HEK293T (cell line): ENCODE data around the gene TMEM86B.
A peak's percentile ranks its signal among the peaks of the same experiment; 100 is the strongest.

Experiments used
- CTCF ChIA-PET: fragments of 350-600 bp; formaldehyde crosslinking; extraction: SDS; loops from one replicate; lab custom pipeline; 2021; ENCODE audit warnings: antibody characterized with exemption, inconsistent platforms; lab: Yijun Ruan, JAX
- POLR2A ChIA-PET: fragments of 350-600 bp; formaldehyde crosslinking; extraction: SDS; loops from one replicate; lab custom pipeline; 2020; ENCODE audit warnings: antibody characterized with exemption, inconsistent platforms; lab: Yijun Ruan, JAX
- DNase-seq: peaks from one replicate; pipeline ENCODE4 v3.0.0; 2012; ENCODE audit warnings: mixed read lengths; ENCODE audit errors: extremely low spot score
- ARNT ChIP-seq: fragments of 450-650 bp; IDR thresholded peaks from 2 replicates; pipeline ENCODE4 v1.6.1; 2017; ENCODE audit warnings: mild to moderate bottlenecking
- BHLHE40 ChIP-seq: fragments of 450-650 bp; IDR thresholded peaks from 2 replicates; pipeline ENCODE4 v1.6.1; 2016; ENCODE audit warnings: mild to moderate bottlenecking, moderate library complexity, borderline replicate concordance
- CTBP1 ChIP-seq: fragments of 450-650 bp; IDR thresholded peaks from 2 replicates; pipeline ENCODE4 v1.6.1; 2016; ENCODE audit warnings: borderline replicate concordance
- ELF4 ChIP-seq: fragments of 450-650 bp; IDR thresholded peaks from 2 replicates; pipeline ENCODE4 v1.6.1; 2017; ENCODE audit warnings: antibody characterized with exemption
- FOXA1 ChIP-seq: fragments of 450-650 bp; IDR thresholded peaks from 2 replicates; pipeline ENCODE4 v1.6.1; 2016; ENCODE audit warnings: mild to moderate bottlenecking
- FOXK2 ChIP-seq: fragments of 450-650 bp; IDR thresholded peaks from 2 replicates; pipeline ENCODE4 v1.6.1; 2016; ENCODE audit warnings: mild to moderate bottlenecking
- FOXM1 ChIP-seq: fragments of 450-650 bp; IDR thresholded peaks from 2 replicates; pipeline ENCODE4 v1.6.1; 2017; ENCODE audit warnings: mild to moderate bottlenecking, borderline replicate concordance
- HDGF ChIP-seq: fragments of 450-650 bp; IDR thresholded peaks from 2 replicates; pipeline ENCODE4 v1.6.1; 2017; ENCODE audit warnings: antibody characterized with exemption, borderline replicate concordance
- L3MBTL2 ChIP-seq: fragments of 450-650 bp; conservative IDR thresholded peaks from 2 replicates; pipeline ENCODE4 v1.6.1; 2016; ENCODE audit warnings: mild to moderate bottlenecking
- LEF1 ChIP-seq: fragments of 450-650 bp; IDR thresholded peaks from 2 replicates; pipeline ENCODE4 v1.6.1; 2017; ENCODE audit warnings: mild to moderate bottlenecking, borderline replicate concordance
- NFRKB ChIP-seq: fragments of 450-650 bp; IDR thresholded peaks from 2 replicates; pipeline ENCODE4 v1.6.1; 2016; ENCODE audit warnings: mild to moderate bottlenecking, moderate library complexity
- SP1 ChIP-seq: fragments of 450-650 bp; IDR thresholded peaks from 2 replicates; pipeline ENCODE4 v1.6.1; 2017
- SUZ12 ChIP-seq: fragments of 450-650 bp; IDR thresholded peaks from 2 replicates; pipeline ENCODE4 v1.6.1; 2016; ENCODE audit warnings: mild to moderate bottlenecking
- TARDBP ChIP-seq: fragments of 450-650 bp; IDR thresholded peaks from 2 replicates; pipeline ENCODE4 v1.6.1; 2016
- ZNF384 ChIP-seq: fragments of 450-650 bp; IDR thresholded peaks from 2 replicates; pipeline ENCODE4 v1.6.1; 2016
- TF ChIP-seq, protein P1 (sequence below): fragments of 450-650 bp; IDR thresholded peaks from 2 replicates; pipeline ENCODE4 v1.6.1; 2016

Gene TMEM86B

DNA sequence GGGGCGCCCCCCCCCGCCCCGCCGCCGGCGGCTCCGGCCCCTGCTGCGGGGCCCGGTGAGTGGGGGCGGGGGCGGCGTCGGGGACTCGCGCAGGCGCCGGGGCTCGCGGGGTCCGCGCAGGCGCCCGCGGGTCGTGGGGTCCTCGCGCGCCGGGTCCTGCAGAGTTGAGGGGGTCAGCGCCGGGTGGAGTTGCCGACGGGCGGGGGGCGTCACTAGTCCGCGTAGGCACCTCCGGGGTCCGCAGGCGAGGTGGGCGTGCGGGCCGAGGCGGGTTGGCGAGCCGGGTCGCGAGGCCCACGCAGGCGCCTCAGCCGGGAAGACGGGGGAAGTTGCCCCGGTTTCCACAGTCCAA, 29.9 kb upstream of the TMEM86B start:
- TF ChIP-seq ARNT (no peak), FOXA1 (no peak), LEF1 (no peak), SUZ12 (no peak), SP1 (no peak), FOXK2 (no peak), BHLHE40 (no peak), ELF4 (no peak), TARDBP (no peak), FOXM1 (no peak), L3MBTL2 (no peak), NFRKB (no peak), CTBP1 (no peak), HDGF (no peak), ZNF384 (no peak)
- TF ChIP-seq, protein P1, sequence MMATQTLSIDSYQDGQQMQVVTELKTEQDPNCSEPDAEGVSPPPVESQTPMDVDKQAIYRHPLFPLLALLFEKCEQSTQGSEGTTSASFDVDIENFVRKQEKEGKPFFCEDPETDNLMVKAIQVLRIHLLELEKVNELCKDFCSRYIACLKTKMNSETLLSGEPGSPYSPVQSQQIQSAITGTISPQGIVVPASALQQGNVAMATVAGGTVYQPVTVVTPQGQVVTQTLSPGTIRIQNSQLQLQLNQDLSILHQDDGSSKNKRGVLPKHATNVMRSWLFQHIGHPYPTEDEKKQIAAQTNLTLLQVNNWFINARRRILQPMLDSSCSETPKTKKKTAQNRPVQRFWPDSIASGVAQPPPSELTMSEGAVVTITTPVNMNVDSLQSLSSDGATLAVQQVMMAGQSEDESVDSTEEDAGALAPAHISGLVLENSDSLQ, result no peak
- DNase-seq, result peak; percentile 32
- CTCF ChIA-PET, result interaction anchor here (0.9 kb wide), 1 partner anchor 112 kb away, joined by 3 read pairs; no protein-coding TSS in a partner anchor
- POLR2A ChIA-PET, result interaction anchor here (0.7 to 2.8 kb wide), 14 partner anchors 10 to 218 kb away, joined by 3 to 34 read pairs (median 8); partner anchors contain the start of genes BRSK1, DNAAF3, HSPBP1 and SYT5

GRCh38 chr19:55257461-55258420, 29.2 kb upstream of the TMEM86B start:
- TF ChIP-seq FOXK2, result no peak
- TF ChIP-seq L3MBTL2, result 0 out of 2 replicates have a peak, but pooled peaks have one; percentile 16
- no peak for TF ChIP-seq SUZ12
- CTCF ChIA-PET, result no interaction called here
- POLR2A ChIA-PET, result interaction anchor here (2.3 to 2.8 kb wide), 2 partner anchors 12 to 21 kb away, joined by 13 to 34 read pairs; partner anchors contain the start of gene HSPBP1
- DNase-seq, result peak; percentile 25

GRCh38 chr19:55256562-55257460, 28.2 kb upstream of the TMEM86B start:
- ChIA-PET CTCF (interaction anchor here (0.7 kb wide), 1 partner anchor 161 kb away, joined by 3 read pairs; no protein-coding TSS in a partner anchor), POLR2A (no interaction called here)
- no peak for DNase-seq
- no peak for TF ChIP-seq BHLHE40
- TF ChIP-seq ZNF384, result no peak
- no peak for TF ChIP-seq CTBP1
- no peak for TF ChIP-seq ARNT
- TF ChIP-seq FOXM1, result no peak
- no peak for TF ChIP-seq ELF4
- TF ChIP-seq LEF1, result no peak
- no peak for TF ChIP-seq TARDBP
- TF ChIP-seq HDGF, result no peak
- TF ChIP-seq, protein P1, result no peak
- no peak for TF ChIP-seq SP1
- no peak for TF ChIP-seq L3MBTL2
- no peak for TF ChIP-seq NFRKB
- no peak for TF ChIP-seq SUZ12
- no peak for TF ChIP-seq FOXK2
- TF ChIP-seq FOXA1, result no peak

DNA sequence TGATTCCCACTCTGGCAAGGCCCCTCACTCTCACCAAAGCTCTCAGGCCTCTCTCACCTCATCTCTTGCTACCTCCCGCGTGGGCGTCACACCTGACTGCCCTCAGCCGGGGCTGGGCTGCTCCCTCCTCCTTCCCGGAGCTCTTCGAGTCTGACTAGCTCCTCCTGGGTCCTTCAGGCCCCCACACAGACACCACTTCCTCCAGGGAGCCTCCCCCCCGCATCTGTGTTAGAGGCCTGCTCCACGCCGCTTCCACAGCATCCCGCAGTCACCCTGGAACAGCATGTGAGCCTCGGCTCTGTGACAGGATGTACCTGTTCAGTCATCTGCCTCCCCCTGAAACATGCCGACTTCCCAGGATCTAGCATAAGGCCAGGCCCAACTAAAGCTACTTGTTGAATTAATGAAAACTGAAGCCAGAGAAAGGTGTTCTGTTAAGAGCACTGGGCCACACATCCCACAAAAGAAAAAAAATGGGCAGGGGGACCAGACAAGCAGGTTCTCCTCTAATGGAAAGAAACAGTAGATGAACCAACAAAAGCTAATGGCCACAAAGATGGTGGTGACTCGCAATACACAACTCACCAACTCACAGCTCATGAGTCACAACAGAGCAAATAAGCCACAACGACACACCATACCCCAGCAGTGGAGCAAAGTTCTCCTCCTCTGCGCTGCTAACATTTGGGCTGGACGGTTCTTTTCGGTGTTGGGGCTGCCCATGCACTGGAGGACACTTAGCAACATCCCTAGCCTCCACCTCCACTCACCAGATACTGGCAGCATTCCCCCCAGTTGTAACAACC, 27.3 kb upstream of the TMEM86B start:
- TF ChIP-seq LEF1, result no peak
- TF ChIP-seq FOXA1, result no peak
- no peak for DNase-seq
- CTCF ChIA-PET, result interaction anchor here (0.7 to 1.4 kb wide), 2 partner anchors 115 to 162 kb away, joined by 3 read pairs; no protein-coding TSS in a partner anchor
- POLR2A ChIA-PET, result interaction anchor here (1.0 to 1.2 kb wide), 2 partner anchors 152 to 399 kb away, joined by 3 to 4 read pairs; partner anchors contain the start of genes U2AF2 and UBE2S

GRCh38 chr19:55254625-55254977, 26.0 kb upstream of the TMEM86B start:
- ChIA-PET POLR2A (interaction anchor here (1.0 to 1.2 kb wide), 2 partner anchors 153 to 400 kb away, joined by 3 to 4 read pairs; partner anchors contain the start of genes U2AF2 and UBE2S), CTCF (interaction anchor here (1.4 kb wide), 1 partner anchor 113 kb away, joined by 3 read pairs; no protein-coding TSS in a partner anchor)
- DNase-seq, result no peak
- TF ChIP-seq ARNT (no peak), SP1 (no peak), LEF1 (no peak), CTBP1 (no peak)
